ENCODE results near the gene CLSTN1. TPM values are rescaled to one million over a fixed set of nuclear protein-coding genes. Genes with fewer than 3 reads are reported as not detected.
A peak's percentile ranks its signal among the peaks of the same experiment; 100 is the strongest.
"Not testable (repeated sequence)": the region's sequence is repeated elsewhere in the genome, so short reads cannot be mapped to it uniquely, and the experiment has no call there.

The CLSTN1 gene
- total and polyA plus RNA-seq, 2 donors from 2014 or later, result 114 to 158 TPM

GRCh38 chr1:9755441-9755995, 68.2 kb downstream of the CLSTN1 start:
- Histone ChIP-seq H3K36me3 (ENCODE audit: control insufficient read depth in 2 of 3, insufficient read depth in 3 of 3, low read length in 3 of 3) (peaks cover 0 to 6% (median 2%) of the 10 kb centered on the region in 3 donors), H3K9me3 (ENCODE audit: control insufficient read depth in 2 of 3, insufficient read depth in 1 of 3, low read length in 3 of 3) (no peaks in the 10 kb centered on the region), H3K4me1 (ENCODE audit: control insufficient read depth in 2 of 3, insufficient read depth in 2 of 3, low read depth in 1 of 3, low read length in 3 of 3) (peaks cover 0 to 5% (median 0%) of the 10 kb centered on the region in 3 donors), H3K27ac (ENCODE audit: low read depth in 2 of 2, low read length in 2 of 2) (no peak overlapping the region), H3K4me3 (ENCODE audit: low read length in 3 of 3) (no peak overlapping the region), H3K9ac (ENCODE audit: low read length in 3 of 3) (no peak overlapping the region), H3K27me3 (ENCODE audit: control insufficient read depth, insufficient read depth, low read length) (no peaks in the 10 kb centered on the region)
- intact Hi-C loops (cut with DNase I), result no loop called here
- DNase-seq (peak in 2 of 5 donors; percentile 6 to 20), FAIRE-seq (no peak)
- TF ChIP-seq CTCF (IDR thresholded peaks at IDR 0.05; ENCODE audit: borderline replicate concordance, extremely low read depth, insufficient read depth), result no peak

- Histone ChIP-seq H3K36me3 (ENCODE audit: control insufficient read depth in 2 of 3, insufficient read depth in 3 of 3, low read length in 3 of 3) (peaks cover 2 to 16% (median 15%) of the 10 kb centered on the region in 3 donors), H3K27me3 (ENCODE audit: control insufficient read depth, insufficient read depth, low read length) (no peaks in the 10 kb centered on the region), H3K27ac (ENCODE audit: low read depth in 2 of 2, low read length in 2 of 2) (no peak overlapping the region), H3K4me3 (ENCODE audit: low read length in 3 of 3) (no peak overlapping the region), H3K9me3 (ENCODE audit: control insufficient read depth in 2 of 3, insufficient read depth in 1 of 3, low read length in 3 of 3) (no peaks in the 10 kb centered on the region), H3K9ac (ENCODE audit: low read length in 3 of 3) (no peak overlapping the region), H3K4me1 (ENCODE audit: control insufficient read depth in 2 of 3, insufficient read depth in 2 of 3, low read depth in 1 of 3, low read length in 3 of 3) (peaks cover 0 to 5% (median 0%) of the 10 kb centered on the region in 3 donors)
- TF ChIP-seq CTCF (IDR thresholded peaks at IDR 0.05; ENCODE audit: borderline replicate concordance, extremely low read depth, insufficient read depth), result no peak
- intact Hi-C loops (cut with DNase I), result no loop called here
- FAIRE-seq (no peak), DNase-seq (no peak)
Observed at GRCh38 chr1:9753121-9753531, 70.6 kb downstream of the CLSTN1 start.

DNA sequence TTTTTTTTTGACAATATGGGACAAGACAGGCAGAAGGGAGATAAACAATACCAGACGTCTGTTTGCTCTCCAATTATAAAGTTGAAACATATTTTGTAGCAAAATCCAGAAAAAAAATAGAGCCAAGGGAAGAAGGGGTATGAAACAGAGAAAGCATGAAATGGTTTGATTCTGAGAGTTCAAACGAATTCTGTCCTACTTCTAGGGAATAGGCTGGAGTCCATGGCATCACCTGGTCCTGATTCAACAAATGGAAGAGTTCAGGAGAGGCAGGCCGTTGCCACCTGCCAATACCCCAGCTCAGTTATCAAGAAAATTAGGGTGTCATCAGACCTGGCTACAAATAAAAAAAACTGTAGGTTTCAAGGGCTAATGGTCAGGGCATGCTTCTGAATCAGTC, 71.8 kb downstream of the CLSTN1 start:
- H3K9ac ChIP-seq (ENCODE audit: low read length in 3 of 3), result no peak overlapping the region
- H3K27ac ChIP-seq (ENCODE audit: low read depth in 2 of 2, low read length in 2 of 2), result no peak overlapping the region
- DNase-seq (no peak), FAIRE-seq (no peak)
- no peaks in the 10 kb centered on the region for H3K9me3 ChIP-seq (ENCODE audit: control insufficient read depth in 2 of 3, insufficient read depth in 1 of 3, low read length in 3 of 3)
- H3K27me3 ChIP-seq (ENCODE audit: control insufficient read depth, insufficient read depth, low read length), result no peaks in the 10 kb centered on the region
- peaks cover 0 to 5% (median 0%) of the 10 kb centered on the region in 3 donors for H3K4me1 ChIP-seq (ENCODE audit: control insufficient read depth in 2 of 3, insufficient read depth in 2 of 3, low read depth in 1 of 3, low read length in 3 of 3)
- H3K36me3 ChIP-seq (ENCODE audit: control insufficient read depth in 2 of 3, insufficient read depth in 3 of 3, low read length in 3 of 3), result peaks cover 2 to 16% (median 15%) of the 10 kb centered on the region in 3 donors
- no peak for TF ChIP-seq CTCF (IDR thresholded peaks at IDR 0.05; ENCODE audit: borderline replicate concordance, extremely low read depth, insufficient read depth)
- intact Hi-C loops (cut with DNase I), result no loop called here
- H3K4me3 ChIP-seq (ENCODE audit: low read length in 3 of 3), result no peak overlapping the region

- Histone ChIP-seq H3K9ac (ENCODE audit: low read length in 3 of 3) (no peak overlapping the region), H3K4me3 (ENCODE audit: low read length in 3 of 3) (no peak overlapping the region), H3K27ac (ENCODE audit: low read depth in 2 of 2, low read length in 2 of 2) (no peak overlapping the region), H3K36me3 (ENCODE audit: control insufficient read depth in 2 of 3, insufficient read depth in 3 of 3, low read length in 3 of 3) (peaks cover 2 to 19% (median 19%) of the 10 kb centered on the region in 3 donors), H3K27me3 (ENCODE audit: control insufficient read depth, insufficient read depth, low read length) (no peaks in the 10 kb centered on the region), H3K4me1 (ENCODE audit: control insufficient read depth in 2 of 3, insufficient read depth in 2 of 3, low read depth in 1 of 3, low read length in 3 of 3) (no peaks in the 10 kb centered on the region), H3K9me3 (ENCODE audit: control insufficient read depth in 2 of 3, insufficient read depth in 1 of 3, low read length in 3 of 3) (no peaks in the 10 kb centered on the region)
- DNase-seq (no peak), FAIRE-seq (no peak)
- intact Hi-C loops (cut with DNase I), result no loop called here
- no peak for TF ChIP-seq CTCF (IDR thresholded peaks at IDR 0.05; ENCODE audit: borderline replicate concordance, extremely low read depth, insufficient read depth)
Observed at GRCh38 chr1:9749361-9749760, 74.4 kb downstream of the CLSTN1 start.

- H3K9me3 ChIP-seq (ENCODE audit: control insufficient read depth in 2 of 3, insufficient read depth in 1 of 3, low read length in 3 of 3); H3K4me3 ChIP-seq (ENCODE audit: low read length in 3 of 3); H3K9ac ChIP-seq (ENCODE audit: low read length in 3 of 3); H3K27ac ChIP-seq (ENCODE audit: low read depth in 2 of 2, low read length in 2 of 2); H3K27me3 ChIP-seq (ENCODE audit: control insufficient read depth, insufficient read depth, low read length); H3K4me1 ChIP-seq (ENCODE audit: control insufficient read depth in 2 of 3, insufficient read depth in 2 of 3, low read depth in 1 of 3, low read length in 3 of 3); FAIRE-seq; DNase-seq; intact Hi-C loops (cut with DNase I): not testable (repeated sequence)
- H3K36me3 ChIP-seq (ENCODE audit: control insufficient read depth in 2 of 3, insufficient read depth in 3 of 3, low read length in 3 of 3), result peaks cover 2 to 27% (median 25%) of the 10 kb centered on the region in 3 donors
Observed at GRCh38 chr1:9748391-9748790, 75.4 kb downstream of the CLSTN1 start.
